ENCODE results near the gene PDP2. TPM values are rescaled to one million over a fixed set of nuclear protein-coding genes. Genes with fewer than 3 reads are reported as not detected.

Gene PDP2
- total RNA-seq, 1 donor from 2014 or later, result 43.3 TPM

DNA sequence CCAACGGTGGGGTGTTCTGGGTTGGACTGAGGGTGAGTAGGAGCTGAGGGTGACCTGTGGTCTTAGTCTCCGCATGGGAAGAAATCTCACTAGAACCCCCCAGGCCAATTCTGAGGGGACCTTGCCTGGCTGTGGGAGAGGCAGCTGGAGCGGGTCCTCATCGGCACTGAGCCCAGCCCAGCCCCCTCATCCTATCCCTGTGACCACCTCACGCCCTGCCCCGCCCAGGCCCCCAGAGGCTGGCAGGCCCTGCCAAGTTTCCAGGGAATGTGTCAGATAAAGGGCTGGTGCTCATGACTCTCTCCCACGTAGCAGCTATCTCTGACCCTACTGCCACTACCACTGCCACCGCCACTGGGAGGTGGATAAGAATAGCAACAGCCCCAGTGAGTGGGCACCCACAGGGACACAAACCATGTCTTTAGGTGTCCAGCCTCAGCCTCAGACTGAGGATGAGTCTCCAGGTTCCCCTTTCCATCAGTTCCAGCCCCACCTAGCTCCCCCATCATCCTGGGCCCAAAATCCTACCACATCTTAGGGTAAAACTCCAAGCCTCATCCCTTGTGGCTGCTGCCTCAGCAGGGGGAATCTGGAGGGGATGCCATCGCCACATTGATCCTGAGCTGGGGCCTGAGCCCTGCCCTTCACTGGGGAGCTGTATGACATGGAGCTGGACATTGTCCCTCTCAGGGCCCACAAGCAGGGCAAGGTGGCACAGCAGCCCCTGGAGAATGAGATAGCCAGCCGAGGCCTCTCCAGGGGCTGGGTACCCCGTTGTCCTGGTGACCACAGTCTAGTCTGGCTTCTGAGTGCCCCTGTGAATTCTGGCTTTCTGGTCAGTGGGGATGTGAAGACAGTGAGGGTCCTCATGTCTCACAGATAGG is 23.5 kb downstream of the PDP2 start:
- Mint-ChIP-seq H3K4me3 (no peak overlapping the region), H3K4me1 (ENCODE audit: low read depth) (peaks cover 11% of the 10 kb centered on the region), H3K36me3 (ENCODE audit: low read depth) (no peaks in the 10 kb centered on the region), H3K27me3 (ENCODE audit: insufficient read depth) (peaks cover 2% of the 10 kb centered on the region), H3K27ac (no peak overlapping the region), H3K9me3 (no peaks in the 10 kb centered on the region)
- intact Hi-C loops (cut with micrococcal nuclease), result no loop called here
- DNase-seq (ENCODE audit: low spot score), result no peak

DNA sequence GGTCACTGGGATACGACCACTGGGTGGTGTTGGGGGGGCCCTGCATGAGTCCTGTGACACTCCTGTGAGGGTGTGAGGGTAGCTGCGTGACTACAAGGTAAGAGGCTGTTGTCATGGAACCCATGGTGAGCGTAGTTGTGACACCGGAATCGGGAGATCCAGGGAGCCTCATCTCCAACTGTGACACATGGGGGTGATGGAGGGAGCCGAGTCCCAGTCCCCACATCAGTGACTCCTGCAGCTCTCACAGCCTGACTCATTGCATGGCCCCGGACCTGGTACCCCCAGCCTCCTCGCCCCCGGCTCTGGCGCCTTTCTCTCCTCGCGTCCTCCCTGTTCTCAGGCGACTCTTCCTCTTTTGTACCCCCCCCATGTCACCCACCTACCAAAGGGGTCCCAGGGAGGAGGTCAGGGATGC is 24.1 kb downstream of the PDP2 start:
- DNase-seq (ENCODE audit: low spot score), result no peak
- no peak overlapping the region for H3K27ac Mint-ChIP-seq
- H3K27me3 Mint-ChIP-seq (ENCODE audit: insufficient read depth), result peaks cover 2% of the 10 kb centered on the region
- intact Hi-C loops (cut with micrococcal nuclease), result no loop called here
- H3K9me3 Mint-ChIP-seq, result no peaks in the 10 kb centered on the region
- H3K4me3 Mint-ChIP-seq, result no peak overlapping the region
- peaks cover 11% of the 10 kb centered on the region for H3K4me1 Mint-ChIP-seq (ENCODE audit: low read depth)
- H3K36me3 Mint-ChIP-seq (ENCODE audit: low read depth), result no peaks in the 10 kb centered on the region

DNA sequence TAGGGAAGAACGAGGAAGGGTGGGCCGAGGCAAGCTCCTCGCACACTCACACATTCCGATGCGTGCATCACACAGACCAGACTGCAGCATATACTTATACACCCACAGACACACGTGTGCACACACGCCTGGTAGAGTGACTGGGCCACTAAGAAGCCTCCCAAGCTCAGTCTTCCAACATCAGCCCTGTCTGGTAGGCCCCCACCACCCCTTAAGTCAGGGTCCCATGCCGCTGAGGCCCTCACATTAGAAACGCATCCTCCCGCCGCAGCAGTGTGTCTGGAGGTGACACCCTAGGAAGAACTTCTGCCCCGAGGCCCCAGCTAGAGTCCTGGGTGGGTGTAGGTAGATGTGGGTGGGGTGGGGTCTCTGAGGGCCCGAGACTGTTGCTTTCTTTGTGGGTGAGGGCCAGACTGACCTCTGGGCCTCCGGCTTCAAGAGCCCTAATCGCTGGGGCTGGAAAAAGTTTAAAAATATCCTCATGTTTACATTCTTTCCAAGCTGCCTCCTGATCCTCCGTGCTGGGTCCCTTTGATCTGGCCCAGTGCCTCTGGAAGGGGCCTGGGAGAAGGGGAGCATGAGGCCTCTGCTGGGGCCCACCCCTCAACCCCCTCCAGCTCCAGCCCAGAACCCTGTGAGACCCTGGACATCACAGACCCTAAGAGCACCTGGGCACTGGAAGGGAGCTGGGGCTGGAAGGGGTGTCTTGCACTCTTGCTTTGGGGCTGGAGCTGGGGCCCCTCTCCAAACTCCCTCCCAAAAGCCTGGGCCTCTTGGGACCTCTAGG is 24.7 kb downstream of the PDP2 start:
- intact Hi-C loops (cut with micrococcal nuclease), result no loop called here
- Mint-ChIP-seq H3K9me3 (no peaks in the 10 kb centered on the region), H3K4me1 (ENCODE audit: low read depth) (peaks cover 11% of the 10 kb centered on the region), H3K27me3 (ENCODE audit: insufficient read depth) (peaks cover 2% of the 10 kb centered on the region), H3K4me3 (no peak overlapping the region), H3K27ac (no peak overlapping the region), H3K36me3 (ENCODE audit: low read depth) (no peaks in the 10 kb centered on the region)
- DNase-seq (ENCODE audit: low spot score), result no peak

DNA sequence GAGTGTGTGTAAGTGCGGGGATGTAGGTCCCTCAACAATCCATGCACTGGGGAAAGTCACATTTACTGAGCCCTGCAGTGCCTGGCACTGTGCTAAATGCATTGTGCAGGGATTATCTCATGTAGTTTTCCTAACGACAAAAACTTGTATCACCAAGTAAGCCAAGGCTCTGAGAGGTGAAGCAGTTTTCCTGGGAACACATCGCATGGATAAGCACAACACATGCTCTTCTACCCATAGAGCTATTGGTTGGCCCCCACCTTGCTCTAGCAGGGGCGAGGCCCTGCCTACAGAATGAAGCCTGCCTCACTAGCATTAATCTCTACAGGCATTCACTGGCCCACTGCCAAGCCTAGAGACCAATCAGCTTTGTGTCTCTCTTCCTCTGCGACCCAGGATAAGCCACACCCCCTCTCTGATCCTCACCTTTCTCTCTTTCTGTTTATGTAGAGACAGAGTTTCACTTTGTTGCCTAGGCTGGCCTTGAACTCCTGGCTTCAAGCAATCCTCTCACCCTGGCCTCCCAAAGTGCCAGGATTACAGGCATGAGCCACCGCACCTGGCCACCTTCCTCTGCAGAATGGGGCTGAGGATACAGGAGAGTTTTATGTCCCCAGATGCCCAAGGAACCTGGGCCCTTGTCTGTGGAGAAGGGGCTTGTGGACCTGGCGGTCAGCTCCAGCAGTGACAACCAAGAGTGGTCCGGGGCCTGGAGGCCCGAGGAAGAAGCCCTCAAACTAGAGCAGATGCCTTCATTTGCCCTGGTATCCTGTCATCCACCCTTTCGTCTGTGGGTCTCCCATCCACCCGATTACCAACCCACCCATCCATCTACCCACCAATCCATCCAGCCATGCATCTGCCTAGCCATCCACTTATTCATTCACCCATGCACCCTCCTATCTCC is 25.6 kb downstream of the PDP2 start:
- H3K27ac Mint-ChIP-seq, result peak overlapping the region; percentile 20
- intact Hi-C loops (cut with micrococcal nuclease), result no loop called here
- no peaks in the 10 kb centered on the region for H3K36me3 Mint-ChIP-seq (ENCODE audit: low read depth)
- no peak overlapping the region for H3K4me3 Mint-ChIP-seq
- peaks cover 11% of the 10 kb centered on the region for H3K4me1 Mint-ChIP-seq (ENCODE audit: low read depth)
- H3K9me3 Mint-ChIP-seq, result no peaks in the 10 kb centered on the region
- H3K27me3 Mint-ChIP-seq (ENCODE audit: insufficient read depth), result peaks cover 2% of the 10 kb centered on the region
- peak; percentile 16 for DNase-seq (ENCODE audit: low spot score)

DNA sequence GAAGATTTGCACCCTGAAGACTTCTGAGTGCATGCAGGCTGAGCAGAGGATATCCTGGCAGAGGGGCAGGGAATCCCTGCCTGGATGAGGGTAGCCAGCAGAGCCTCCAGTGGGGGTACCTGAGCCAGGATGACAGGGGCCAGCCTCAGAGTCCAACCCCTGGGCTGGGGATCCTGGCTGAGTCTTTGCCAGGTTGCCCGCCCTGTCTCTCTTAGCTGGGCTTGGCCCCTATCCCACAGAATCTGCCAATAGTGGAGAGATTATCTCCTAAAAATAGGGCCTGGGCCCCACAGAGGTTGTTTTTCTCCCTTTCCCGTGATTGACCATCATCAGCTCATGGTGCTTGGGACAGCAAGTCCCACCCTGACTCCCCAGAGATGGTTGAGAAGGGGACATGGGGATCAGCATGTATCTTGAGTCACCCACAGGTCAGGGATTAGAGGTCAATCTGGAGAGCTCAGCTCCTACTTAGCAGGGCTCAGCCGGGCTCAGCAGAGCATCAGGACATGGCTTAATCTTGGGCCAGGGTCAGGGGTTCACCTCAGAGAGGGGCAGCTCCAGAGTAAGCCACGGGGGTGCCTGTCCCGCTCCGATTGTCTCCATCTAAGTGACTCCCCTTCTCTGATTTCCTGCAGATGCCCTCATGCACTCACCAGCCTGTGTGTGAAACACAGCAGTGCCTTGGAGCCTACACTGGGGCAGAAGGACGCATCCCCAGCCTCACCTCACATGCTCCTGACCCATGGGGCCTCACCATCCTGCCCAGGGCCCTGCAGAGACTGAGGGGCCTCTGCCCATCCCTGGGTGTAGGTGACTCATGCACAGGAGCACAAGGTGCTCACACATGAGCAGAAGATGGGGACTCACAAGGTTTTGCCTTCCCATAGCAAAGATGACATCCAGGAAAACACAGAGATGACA is 26.9 kb downstream of the PDP2 start:
- Mint-ChIP-seq H3K4me3 (no peak overlapping the region), H3K27ac (no peak overlapping the region), H3K36me3 (ENCODE audit: low read depth) (no peaks in the 10 kb centered on the region), H3K4me1 (ENCODE audit: low read depth) (peaks cover 11% of the 10 kb centered on the region), H3K27me3 (ENCODE audit: insufficient read depth) (no peaks in the 10 kb centered on the region), H3K9me3 (no peaks in the 10 kb centered on the region)
- intact Hi-C loops (cut with micrococcal nuclease), result no loop called here
- DNase-seq (ENCODE audit: low spot score), result no peak

DNA sequence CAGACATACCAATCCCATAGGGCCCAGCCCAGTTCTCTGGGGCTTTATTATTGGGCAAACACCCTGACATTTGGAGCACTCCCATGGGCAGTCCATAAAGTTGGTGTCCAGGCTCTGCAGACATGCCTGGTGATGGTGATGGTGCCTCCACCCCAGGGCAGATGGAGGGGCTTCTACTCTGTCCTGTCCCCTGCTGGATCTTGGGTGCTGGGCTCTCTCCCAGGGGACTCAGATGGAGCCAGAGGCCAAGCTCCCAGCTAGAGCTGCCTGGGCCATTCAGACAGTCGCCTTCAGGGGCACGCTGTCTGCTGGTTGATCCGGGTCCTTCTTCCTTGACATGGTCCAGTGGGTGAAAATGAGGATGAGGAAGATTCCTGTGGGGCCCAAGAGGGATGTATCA is 27.8 kb downstream of the PDP2 start:
- Mint-ChIP-seq H3K27ac (no peak overlapping the region), H3K4me1 (ENCODE audit: low read depth) (peaks cover 11% of the 10 kb centered on the region), H3K36me3 (ENCODE audit: low read depth) (no peaks in the 10 kb centered on the region), H3K4me3 (no peak overlapping the region), H3K9me3 (no peaks in the 10 kb centered on the region), H3K27me3 (ENCODE audit: insufficient read depth) (no peaks in the 10 kb centered on the region)
- intact Hi-C loops (cut with micrococcal nuclease), result no loop called here
- DNase-seq (ENCODE audit: low spot score), result no peak

DNA sequence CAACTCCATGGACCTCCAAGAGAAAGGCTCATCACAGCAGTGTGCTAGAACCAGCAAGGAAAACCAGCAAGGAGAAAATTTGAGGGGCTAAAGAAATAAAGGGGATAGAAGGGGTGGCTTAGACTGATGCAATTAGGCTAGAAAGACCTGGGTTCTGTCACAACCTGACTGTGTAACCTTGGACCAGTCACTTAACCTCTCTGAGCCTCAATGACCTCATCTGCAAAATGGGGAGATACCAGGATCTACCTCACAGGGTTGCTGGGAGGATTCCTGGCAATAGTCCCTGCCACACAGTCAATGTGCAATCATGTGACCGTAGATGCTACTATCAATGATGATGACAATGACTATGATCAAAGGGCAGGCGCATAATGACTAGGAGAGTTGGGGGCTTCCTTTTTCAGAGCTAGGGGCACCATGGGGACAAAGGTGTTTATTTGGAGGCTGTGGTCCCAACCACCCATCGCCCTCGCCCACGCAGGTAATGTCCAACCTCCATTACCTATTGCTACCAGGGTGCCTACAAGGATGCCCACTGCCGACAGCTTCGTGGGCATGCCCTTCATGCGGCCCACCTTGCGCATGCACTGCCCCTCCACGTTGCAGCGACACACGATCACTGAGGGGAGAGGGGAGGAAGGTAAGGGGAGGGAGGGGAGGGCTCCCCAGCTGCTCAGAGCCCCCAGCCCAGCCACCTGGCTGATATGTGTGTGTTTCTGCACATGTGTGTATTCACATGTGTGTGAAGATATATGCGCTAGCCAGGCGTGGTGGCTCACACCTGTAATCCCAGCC is 28.6 kb downstream of the PDP2 start:
- Mint-ChIP-seq H3K27me3 (ENCODE audit: insufficient read depth) (no peaks in the 10 kb centered on the region), H3K36me3 (ENCODE audit: low read depth) (no peaks in the 10 kb centered on the region), H3K4me3 (no peak overlapping the region), H3K4me1 (ENCODE audit: low read depth) (peaks cover 11% of the 10 kb centered on the region), H3K27ac (no peak overlapping the region), H3K9me3 (no peaks in the 10 kb centered on the region)
- intact Hi-C loops (cut with micrococcal nuclease), result no loop called here
- no peak for DNase-seq (ENCODE audit: low spot score)

DNA sequence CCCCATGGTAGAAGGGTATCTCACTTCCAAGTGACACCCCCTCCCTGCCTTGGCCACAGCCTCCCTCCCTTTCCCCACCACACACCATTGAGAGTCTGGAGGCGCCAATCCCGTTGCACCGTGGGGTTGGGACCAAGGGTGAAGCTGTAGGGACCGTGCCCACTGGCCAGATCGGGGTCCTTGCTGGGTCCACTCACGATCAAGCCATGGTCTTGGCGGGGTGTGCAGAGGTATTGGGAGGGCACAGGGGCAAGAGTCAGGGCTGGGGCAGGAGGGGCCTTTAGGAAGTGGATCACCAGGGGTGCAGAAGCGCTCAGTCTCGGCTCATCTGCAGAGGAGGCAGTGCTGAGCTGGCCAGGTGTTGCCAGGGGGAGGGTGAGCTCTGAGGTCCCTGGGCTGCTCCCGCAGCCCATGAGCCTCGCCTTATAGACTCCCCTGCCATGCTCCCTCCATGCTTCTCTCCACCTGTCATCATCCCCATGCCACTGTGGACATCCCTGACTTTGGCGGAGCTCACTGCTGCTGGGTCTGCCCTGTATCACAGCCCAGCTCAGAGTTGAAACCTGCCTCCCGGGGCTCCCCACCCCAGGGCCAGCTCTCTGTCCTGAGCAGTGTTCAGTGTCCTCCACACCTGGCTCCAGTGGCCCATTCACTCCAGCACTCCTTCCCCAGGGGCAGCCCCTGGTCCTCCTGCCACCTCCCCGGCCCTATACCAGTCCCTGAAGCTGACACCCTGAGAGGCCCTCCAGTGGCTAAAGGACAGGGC is 30.0 kb downstream of the PDP2 start:
- H3K36me3 Mint-ChIP-seq (ENCODE audit: low read depth), result no peaks in the 10 kb centered on the region
- H3K9me3 Mint-ChIP-seq, result no peaks in the 10 kb centered on the region
- no peak overlapping the region for H3K4me3 Mint-ChIP-seq
- no peaks in the 10 kb centered on the region for H3K27me3 Mint-ChIP-seq (ENCODE audit: insufficient read depth)
- no peak for DNase-seq (ENCODE audit: low spot score)
- peaks cover 11% of the 10 kb centered on the region for H3K4me1 Mint-ChIP-seq (ENCODE audit: low read depth)
- intact Hi-C loops (cut with micrococcal nuclease), result no loop called here
- no peak overlapping the region for H3K27ac Mint-ChIP-seq

DNA sequence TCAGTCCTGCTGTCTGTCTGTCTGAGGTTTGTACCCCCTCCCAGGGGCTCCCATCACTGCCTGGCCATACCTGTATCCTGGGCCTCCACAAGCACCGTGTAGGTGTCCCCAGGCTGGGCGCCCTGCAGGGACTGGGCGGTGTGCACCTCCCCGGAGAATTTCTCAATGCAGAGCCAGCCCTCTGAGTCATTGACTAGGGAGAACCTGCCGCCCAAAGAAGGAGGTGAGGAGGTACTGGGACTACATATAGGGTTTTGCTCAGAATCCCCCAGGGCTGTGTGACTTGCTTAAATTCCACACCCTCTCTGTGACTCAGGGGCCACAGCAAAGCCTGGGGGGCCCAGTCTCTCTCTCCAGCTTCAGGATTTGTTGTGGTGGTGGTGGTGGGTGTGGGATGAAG is 30.8 kb downstream of the PDP2 start:
- H3K4me3 Mint-ChIP-seq, result no peak overlapping the region
- intact Hi-C loops (cut with micrococcal nuclease), result no loop called here
- H3K27me3 Mint-ChIP-seq (ENCODE audit: insufficient read depth), result peaks cover under 1% of the 10 kb centered on the region

DNA sequence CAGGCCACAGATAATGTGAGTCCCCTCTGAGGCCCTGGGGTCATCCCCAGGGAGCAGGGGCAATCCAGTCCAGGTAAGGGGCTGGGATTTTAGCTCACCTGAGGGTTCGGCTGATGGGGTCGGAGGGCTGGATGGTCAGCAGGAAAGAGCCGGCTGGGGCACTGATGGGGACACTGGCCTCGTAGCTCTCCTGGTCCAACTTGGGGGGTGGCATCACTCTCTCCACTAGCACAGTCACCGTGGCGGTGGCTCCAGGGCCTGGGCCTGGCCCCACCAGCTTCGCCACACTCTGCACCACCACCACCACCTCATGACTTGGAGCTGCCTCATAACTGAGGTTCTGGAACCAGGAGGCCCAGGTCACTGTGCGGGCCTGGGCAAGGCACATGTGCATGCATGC is 31.5 kb downstream of the PDP2 start:
- Mint-ChIP-seq H3K4me3 (no peak overlapping the region), H3K36me3 (ENCODE audit: low read depth) (no peaks in the 10 kb centered on the region), H3K4me1 (ENCODE audit: low read depth) (no peaks in the 10 kb centered on the region), H3K27me3 (ENCODE audit: insufficient read depth) (peaks cover 6% of the 10 kb centered on the region), H3K9me3 (no peaks in the 10 kb centered on the region), H3K27ac (no peak overlapping the region)
- intact Hi-C loops (cut with micrococcal nuclease), result no loop called here
- DNase-seq (ENCODE audit: low spot score), result no peak

More for the DNA sequence above, 30.8 kb downstream of the PDP2 start:
- no peak for DNase-seq (ENCODE audit: low spot score)
- H3K36me3 Mint-ChIP-seq (ENCODE audit: low read depth), result no peaks in the 10 kb centered on the region
- H3K27ac Mint-ChIP-seq, result no peak overlapping the region
- no peaks in the 10 kb centered on the region for H3K9me3 Mint-ChIP-seq
- peaks cover 5% of the 10 kb centered on the region for H3K4me1 Mint-ChIP-seq (ENCODE audit: low read depth)

DNA sequence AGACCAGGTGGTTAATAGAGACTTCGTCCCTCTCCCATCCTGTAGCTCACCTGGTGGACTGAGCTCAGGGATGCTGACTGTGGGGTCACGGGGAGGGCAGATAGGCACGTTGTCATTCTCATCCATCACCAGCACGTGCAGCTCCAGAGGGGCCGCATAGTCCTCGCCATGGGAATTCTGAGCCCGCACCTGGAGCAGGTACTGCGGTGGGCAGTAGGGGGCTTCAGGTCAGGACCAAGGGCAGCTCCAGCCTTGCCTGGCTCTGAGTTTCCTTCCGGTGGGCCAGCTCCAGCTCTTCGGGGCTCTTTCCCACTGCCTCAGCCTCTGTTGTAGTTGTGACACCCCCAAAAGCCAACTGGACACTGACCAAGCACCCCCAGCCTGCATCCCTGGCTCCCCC is 32.8 kb downstream of the PDP2 start:
- peaks cover 6% of the 10 kb centered on the region for H3K27me3 Mint-ChIP-seq (ENCODE audit: insufficient read depth)
- no peak overlapping the region for H3K4me3 Mint-ChIP-seq
- intact Hi-C loops (cut with micrococcal nuclease), result no loop called here
- H3K27ac Mint-ChIP-seq, result no peak overlapping the region
- H3K36me3 Mint-ChIP-seq (ENCODE audit: low read depth), result no peaks in the 10 kb centered on the region
- no peak for DNase-seq (ENCODE audit: low spot score)
- H3K9me3 Mint-ChIP-seq, result no peaks in the 10 kb centered on the region
- H3K4me1 Mint-ChIP-seq (ENCODE audit: low read depth), result no peaks in the 10 kb centered on the region
